Adrenal gland (tissue), 12 donors: Measurements from ENCODE around the gene MIOX. TPM values are rescaled to one million over a fixed set of nuclear protein-coding genes. Genes with fewer than 3 reads are reported as not detected.

Source experiments
- DNase-seq, 7 donors: peaks; one replicate each; pipeline ENCODE4 v3.0.0-alpha.2; 2019 to 2020
- H3K27ac ChIP-seq, 5 donors: fragments of 200-600 bp; sonication (generic) in 4 of 5; 1 replicate in 3 of 5; 2 replicates in 2 of 5; pipeline versions ENCODE4 v1.5.1 to v1.8.0; 2016 to 2020; ENCODE audit warnings: mild to moderate bottlenecking in 1 of 5
- H3K27me3 ChIP-seq: fragments of 200-600 bp; 2 replicates; pipeline ENCODE4 v1.8.0; 2021
- H3K36me3 ChIP-seq, 2 donors: fragments of 200-600 bp; replicated peaks in 1 of 2; 1 replicate in 1 of 2; 2 replicates in 1 of 2; pipeline versions ENCODE4 v1.5.1 to v1.8.0; 2018 to 2022
- H3K4me1 ChIP-seq, 2 donors: fragments of 200-600 bp; replicated peaks in 1 of 2; 1 replicate in 1 of 2; 2 replicates in 1 of 2; pipeline versions ENCODE4 v1.5.1 to v1.8.0; 2018 to 2021
- H3K4me3 ChIP-seq, 4 donors: fragments of 200-600 bp; sonication (generic) in 3 of 4; one replicate each; pipeline ENCODE4 v1.5.1; 2016 to 2018
- H3K9me3 ChIP-seq, 3 donors: fragments of 200-600 bp; sonication (generic) in 1 of 3; replicated peaks in 1 of 3; 1 replicate in 2 of 3; 2 replicates in 1 of 3; pipeline versions ENCODE4 v1.5.1 to v1.8.0; 2016 to 2021
- POLR2A ChIP-seq, 2 donors: fragments of 450-650 bp; IDR thresholded peaks; one replicate each; pipeline ENCODE4 v1.6.1; 2017; ENCODE audit warnings: antibody characterized with exemption in 2 of 2, mild to moderate bottlenecking in 2 of 2, moderate library complexity in 1 of 2
- WGBS, 4 donors: extraction: QIAGEN DNeasy Blood & Tissue Kit in 2 of 4; methylation state at CpG; one replicate each; pipeline versions ENCODE4 v1.1.5 to v1.1.7; 2013 to 2017; 5-methylcytosine and 5-hydroxymethylcytosine counted together
- intact Hi-C, 2 donors: fragments of 100-400 bp; cut with DNase I; formaldehyde crosslinking; loops; one replicate each; pipeline versions ENCODE4 v1.14.1 to v1.15.0; 2022 to 2023
- polyA plus RNA-seq, 3 donors: library from polyadenylated mRNA; stranded (reverse); fragments of 200-250 nt in 2 of 3; fragments of 350-450 nt in 1 of 3; fragmentation: Illumina TruSeq in 1 of 3; extraction: RNeasy Lipid Tissue Mini Kit (QIAGEN cat#74804) in 1 of 3; gene quantifications; one replicate each; pipeline ENCODE4 v1.2.3, GENCODE V29; 2013 to 2014
- total RNA-seq, 9 donors: library from RNA; depleted of rRNA in 4 of 9; stranded (reverse); fragments of >200 nt in 4 of 9; fragments of 120-200 nt in 1 of 9; fragmentation: NEBNext Ultra II Directional in 1 of 9; extraction: Animal tissue kit (Norgen Biotek cat#: 25700) in 1 of 9; gene quantifications; one replicate each; pipeline versions ENCODE4 v1.1.0 to v1.2.4, GENCODE V29; 2013 to 2023
- TF ChIP-seq, protein P1 (sequence below), 6 experiments: fragments of 450-650 bp in 4 of 6; fragments of 200-600 bp in 2 of 6; sonication (generic) in 1 of 6; IDR thresholded peaks; 1 replicate in 5 of 6; 2 replicates in 1 of 6; pipeline versions ENCODE4 v1.5.1 to v1.8.0; 2016 to 2021; ENCODE audit warnings: antibody characterized with exemption in 6 of 6, mild to moderate bottlenecking in 2 of 6, moderate library complexity in 1 of 6
- donor health status: healthy with polysubstance abuse.
- donor health status: Bipolar disorder and iron deficiency.
- donor health status: DM: yes; HTN: yes; CAD: no.
- donor health status: DM: no; HTN: no; CAD: no.
- donor health status: DM: no; HTN: no; CAD: no.
- donor health status: DM: yes; HTN: yes; CAD: no.

Gene MIOX
- total and polyA plus RNA-seq, 12 donors = not detected

DNA sequence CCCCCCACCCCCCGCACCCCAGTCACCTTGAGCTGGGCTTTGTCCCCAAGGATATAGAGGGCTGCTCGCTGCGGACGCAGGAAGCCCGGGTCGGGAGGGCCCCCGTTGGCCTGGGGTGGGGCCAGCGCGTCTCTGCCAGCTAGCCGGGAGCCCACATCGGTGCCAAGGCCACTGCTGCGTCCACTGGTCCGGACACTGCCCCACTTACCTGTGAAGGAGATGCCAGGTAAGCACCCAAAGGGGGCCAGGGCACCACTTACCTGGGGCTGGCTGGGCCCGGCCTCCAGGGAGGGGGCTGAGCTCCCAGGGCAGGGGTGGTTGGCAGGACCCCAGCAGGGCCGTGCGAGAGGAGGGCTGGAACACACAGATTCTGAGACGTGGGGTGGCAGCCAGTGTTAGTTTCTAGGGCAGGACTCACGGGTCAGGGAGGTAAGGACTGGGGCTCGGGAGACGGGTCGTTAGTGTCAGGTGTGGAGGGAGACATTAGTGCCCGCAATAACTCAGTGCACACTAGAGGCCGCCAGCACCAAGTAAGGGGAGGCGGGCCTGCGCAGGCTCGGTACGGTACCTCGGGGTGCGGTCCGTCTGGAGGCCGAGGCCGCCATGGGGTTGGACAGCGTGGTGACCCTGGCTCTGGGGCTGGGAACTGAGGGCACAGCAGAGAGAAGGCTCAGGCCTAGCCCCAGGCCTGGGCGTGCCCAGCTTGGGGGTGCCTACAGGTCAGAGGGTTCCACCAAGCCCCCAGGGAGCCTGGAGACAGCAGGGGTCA lies 30.0 kb upstream of the MIOX start:
- H3K27ac ChIP-seq = no peak overlapping the region
- no peaks in the 10 kb centered on the region for H3K9me3 ChIP-seq
- intact Hi-C loops = no loop called here
- DNase-seq = peak in 1 of 7 donors; percentile 21
- 65 to 85% (median 82%) methylated on average over 17 to 34 of the region's 34 CpGs for WGBS, 4 donors
- H3K27me3 ChIP-seq = no peaks in the 10 kb centered on the region
- TF ChIP-seq, protein P1, sequence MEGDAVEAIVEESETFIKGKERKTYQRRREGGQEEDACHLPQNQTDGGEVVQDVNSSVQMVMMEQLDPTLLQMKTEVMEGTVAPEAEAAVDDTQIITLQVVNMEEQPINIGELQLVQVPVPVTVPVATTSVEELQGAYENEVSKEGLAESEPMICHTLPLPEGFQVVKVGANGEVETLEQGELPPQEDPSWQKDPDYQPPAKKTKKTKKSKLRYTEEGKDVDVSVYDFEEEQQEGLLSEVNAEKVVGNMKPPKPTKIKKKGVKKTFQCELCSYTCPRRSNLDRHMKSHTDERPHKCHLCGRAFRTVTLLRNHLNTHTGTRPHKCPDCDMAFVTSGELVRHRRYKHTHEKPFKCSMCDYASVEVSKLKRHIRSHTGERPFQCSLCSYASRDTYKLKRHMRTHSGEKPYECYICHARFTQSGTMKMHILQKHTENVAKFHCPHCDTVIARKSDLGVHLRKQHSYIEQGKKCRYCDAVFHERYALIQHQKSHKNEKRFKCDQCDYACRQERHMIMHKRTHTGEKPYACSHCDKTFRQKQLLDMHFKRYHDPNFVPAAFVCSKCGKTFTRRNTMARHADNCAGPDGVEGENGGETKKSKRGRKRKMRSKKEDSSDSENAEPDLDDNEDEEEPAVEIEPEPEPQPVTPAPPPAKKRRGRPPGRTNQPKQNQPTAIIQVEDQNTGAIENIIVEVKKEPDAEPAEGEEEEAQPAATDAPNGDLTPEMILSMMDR (IDR thresholded peaks at IDR 0.05) = no peak
- no peak for TF ChIP-seq POLR2A (IDR thresholded peaks at IDR 0.05)
- H3K4me3 ChIP-seq = no peak overlapping the region
- no peaks in the 10 kb centered on the region for H3K4me1 ChIP-seq
- peaks cover 0 to 76% of the 10 kb centered on the region in 2 donors for H3K36me3 ChIP-seq

DNA sequence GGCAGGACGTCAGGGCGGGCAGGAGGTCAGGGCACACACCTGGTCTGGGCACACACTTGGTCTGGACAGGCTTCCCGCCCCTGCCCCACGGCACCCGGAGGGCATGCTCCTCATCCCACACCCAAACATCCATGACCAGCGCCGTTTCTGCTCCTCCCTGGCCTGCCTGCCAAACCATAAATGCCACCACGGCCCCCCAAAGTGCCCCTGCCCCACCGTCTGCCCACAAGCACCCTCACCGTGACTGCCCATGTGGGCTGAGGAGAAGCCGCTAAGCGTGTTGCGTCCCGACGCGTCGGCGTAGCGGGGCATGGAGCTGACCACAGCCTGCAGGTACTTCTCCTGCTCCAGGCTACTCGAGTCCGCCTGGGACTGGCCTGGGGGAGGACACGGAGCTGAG lies 27.6 kb upstream of the MIOX start:
- no peak overlapping the region for H3K4me3 ChIP-seq
- DNase-seq = no peak
- intact Hi-C loops = no loop called here
- TF ChIP-seq, protein P1 (IDR thresholded peaks at IDR 0.05) = no peak
- TF ChIP-seq POLR2A (IDR thresholded peaks at IDR 0.05) = no peak
- no peaks in the 10 kb centered on the region for H3K27me3 ChIP-seq
- H3K9me3 ChIP-seq = no peaks in the 10 kb centered on the region
- H3K36me3 ChIP-seq = peaks cover 0 to 95% of the 10 kb centered on the region in 2 donors
- no peaks in the 10 kb centered on the region for H3K4me1 ChIP-seq
- WGBS, 4 donors = 87 to 96% (median 92%) methylated on average over 10 to 22 of the region's 22 CpGs
- no peak overlapping the region for H3K27ac ChIP-seq

DNA sequence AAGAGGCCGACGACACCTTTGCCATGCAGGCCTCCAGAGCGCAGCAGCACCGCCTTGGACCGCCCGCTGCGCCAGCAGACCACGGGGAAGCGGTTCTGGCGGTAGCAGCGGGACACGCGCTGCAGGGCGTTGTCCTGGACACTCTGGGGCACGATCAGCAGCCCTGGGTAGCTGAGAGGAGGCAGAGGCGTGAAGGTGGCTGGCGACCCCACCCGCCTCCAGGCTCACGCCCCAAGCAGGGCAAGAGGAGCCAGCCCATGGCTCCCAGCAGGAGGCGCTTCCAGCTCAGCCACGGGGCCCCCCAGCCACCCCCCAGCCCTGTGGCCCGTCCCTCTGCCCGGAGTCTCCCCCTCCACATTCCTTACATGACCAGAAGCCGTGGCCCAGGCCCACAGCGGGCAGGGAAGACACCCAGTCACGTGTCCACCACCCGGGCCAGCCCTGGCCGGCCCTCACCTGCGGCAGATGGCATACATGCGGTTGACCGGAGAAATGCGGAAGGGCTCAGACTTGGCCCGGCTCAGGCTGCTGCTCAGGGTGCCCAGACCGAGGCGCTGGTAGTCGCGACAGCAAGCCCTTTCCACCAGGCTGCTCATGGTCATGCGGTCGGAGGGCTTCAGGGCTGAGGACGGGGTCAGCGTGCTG lies 27.0 kb upstream of the MIOX start:
- intact Hi-C loops = no loop called here
- H3K27me3 ChIP-seq = no peaks in the 10 kb centered on the region
- no peaks in the 10 kb centered on the region for H3K9me3 ChIP-seq
- no peak for TF ChIP-seq POLR2A (IDR thresholded peaks at IDR 0.05)
- TF ChIP-seq, protein P1 (IDR thresholded peaks at IDR 0.05) = no peak
- peaks cover 0 to 95% of the 10 kb centered on the region in 2 donors for H3K36me3 ChIP-seq
- no peaks in the 10 kb centered on the region for H3K4me1 ChIP-seq
- H3K4me3 ChIP-seq = no peak overlapping the region
- DNase-seq = no peak
- H3K27ac ChIP-seq = no peak overlapping the region
- WGBS, 4 donors = 91 to 98% (median 95%) methylated on average over 16 to 41 of the region's 41 CpGs

DNA sequence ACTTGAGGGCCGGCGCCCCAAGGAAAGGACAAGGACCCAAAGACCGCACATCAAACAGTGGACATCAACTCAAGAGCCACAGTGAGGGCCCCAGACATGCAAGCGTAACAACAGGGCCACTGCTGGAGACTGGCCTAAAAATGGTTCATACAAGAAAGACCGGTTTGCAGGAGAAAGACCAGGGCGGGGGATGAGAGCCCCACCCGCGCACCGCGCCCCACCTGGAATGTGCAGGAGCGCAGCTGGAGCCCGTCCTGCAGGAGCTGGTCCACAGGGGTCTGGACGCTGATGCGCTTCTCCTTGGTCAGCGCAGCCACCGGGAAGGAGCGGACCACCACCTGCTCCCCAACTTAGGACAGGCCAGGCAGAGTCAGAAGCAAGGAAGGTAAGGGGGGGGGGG lies 25.7 kb upstream of the MIOX start:
- H3K27ac ChIP-seq = no peak overlapping the region
- H3K4me3 ChIP-seq = no peak overlapping the region
- DNase-seq = no peak
- no peaks in the 10 kb centered on the region for H3K27me3 ChIP-seq
- WGBS, 4 donors = 94 to 98% (median 97%) methylated on average over 14 to 17 of the region's 17 CpGs
- intact Hi-C loops = no loop called here
- peaks cover 0 to 95% of the 10 kb centered on the region in 2 donors for H3K36me3 ChIP-seq
- no peaks in the 10 kb centered on the region for H3K4me1 ChIP-seq
- TF ChIP-seq, protein P1 (IDR thresholded peaks at IDR 0.05) = no peak
- TF ChIP-seq POLR2A (IDR thresholded peaks at IDR 0.05) = no peak
- no peaks in the 10 kb centered on the region for H3K9me3 ChIP-seq
